GM19463 (cell line): ENCODE results near the gene TPCN1.

Experiments used
- ATAC-seq: cut with Tn5 transposase; IDR thresholded peaks from one replicate; pipeline ENCODE4 v1.9.1; 2021; ENCODE audit warnings: mild to moderate bottlenecking, moderate library complexity; ENCODE audit not compliant: unreplicated experiment

Gene TPCN1

DNA sequence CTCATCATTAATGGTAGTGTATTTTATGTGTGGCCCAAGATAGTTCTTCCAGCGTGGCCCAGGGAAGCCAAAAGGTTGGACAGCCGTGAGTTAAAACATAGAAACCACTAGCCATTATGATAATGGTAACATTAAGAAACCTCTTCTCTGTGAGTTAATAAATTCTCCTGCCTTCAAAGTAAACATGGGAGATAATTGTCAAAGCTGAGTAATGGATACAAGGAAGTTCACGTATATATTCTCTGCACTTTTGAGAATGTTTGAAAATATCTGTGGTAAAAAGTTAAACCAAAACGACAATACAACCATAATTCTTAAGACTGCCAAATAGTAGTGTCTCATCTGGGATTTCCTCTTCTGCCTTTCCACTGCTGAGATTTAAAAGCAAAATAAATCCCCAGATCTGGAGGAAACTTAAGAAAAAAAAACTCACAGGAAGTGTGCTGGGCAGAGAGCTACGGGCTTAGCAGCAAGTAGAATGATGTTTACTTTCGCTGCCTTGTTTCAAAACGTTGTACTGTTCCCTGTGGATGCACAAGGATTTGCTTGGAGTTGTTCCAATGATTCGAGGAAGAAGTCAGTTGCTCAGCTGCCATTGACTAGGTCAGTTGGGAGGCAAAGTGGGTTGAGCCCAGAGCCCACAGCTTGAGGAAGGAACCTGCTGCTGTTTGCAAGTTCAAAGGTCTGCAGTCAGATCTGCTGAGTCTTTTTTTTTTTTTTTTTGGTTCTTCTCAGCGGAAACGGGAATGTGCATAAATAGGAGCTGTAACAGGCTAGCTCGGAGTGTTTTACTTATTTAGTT is 1.7 kb downstream of the TPCN1 start:
- ATAC-seq = no peak

GRCh38 chr12:113224955-113225354 is 3.7 kb downstream of the TPCN1 start:
- no peak for ATAC-seq

GRCh38 chr12:113226696-113227568 is 5.7 kb downstream of the TPCN1 start:
- no peak for ATAC-seq

DNA sequence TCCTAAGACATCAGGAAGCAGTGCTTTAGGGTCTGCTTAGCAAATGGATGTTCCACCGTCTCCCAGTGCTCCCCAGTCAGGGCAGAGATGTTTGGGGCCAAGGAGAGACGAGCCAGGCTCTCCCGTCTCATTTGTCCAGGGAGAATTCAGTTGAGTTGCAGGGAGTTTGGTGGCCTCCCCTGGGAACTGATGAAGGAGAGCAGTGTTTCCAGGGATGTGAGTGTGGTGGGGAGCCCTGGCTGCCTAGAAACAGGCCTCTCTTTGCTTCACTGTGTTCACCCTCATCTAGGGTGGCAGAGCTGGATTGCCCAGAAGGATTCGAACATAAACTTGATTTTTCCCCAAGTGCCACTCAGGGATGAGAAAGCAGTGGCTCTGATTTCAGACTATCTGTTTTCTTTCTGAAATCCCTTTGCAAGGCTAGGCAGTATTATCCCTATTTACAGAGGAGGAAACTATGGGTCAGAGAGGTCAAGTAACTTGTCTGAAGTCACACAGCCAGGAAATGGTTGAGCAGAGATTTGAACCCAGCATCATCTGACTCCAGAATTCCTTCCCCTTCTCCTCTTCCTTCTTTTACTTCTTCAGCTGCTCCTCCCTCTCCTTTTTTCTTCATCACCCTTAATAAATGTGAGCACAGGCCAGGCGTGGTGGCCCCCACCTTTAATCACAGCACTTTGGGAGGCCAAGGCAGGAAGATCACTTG is 6.6 kb downstream of the TPCN1 start:
- ATAC-seq = no peak

GRCh38 chr12:113228394-113229028 is 7.2 kb downstream of the TPCN1 start:
- no peak for ATAC-seq

DNA sequence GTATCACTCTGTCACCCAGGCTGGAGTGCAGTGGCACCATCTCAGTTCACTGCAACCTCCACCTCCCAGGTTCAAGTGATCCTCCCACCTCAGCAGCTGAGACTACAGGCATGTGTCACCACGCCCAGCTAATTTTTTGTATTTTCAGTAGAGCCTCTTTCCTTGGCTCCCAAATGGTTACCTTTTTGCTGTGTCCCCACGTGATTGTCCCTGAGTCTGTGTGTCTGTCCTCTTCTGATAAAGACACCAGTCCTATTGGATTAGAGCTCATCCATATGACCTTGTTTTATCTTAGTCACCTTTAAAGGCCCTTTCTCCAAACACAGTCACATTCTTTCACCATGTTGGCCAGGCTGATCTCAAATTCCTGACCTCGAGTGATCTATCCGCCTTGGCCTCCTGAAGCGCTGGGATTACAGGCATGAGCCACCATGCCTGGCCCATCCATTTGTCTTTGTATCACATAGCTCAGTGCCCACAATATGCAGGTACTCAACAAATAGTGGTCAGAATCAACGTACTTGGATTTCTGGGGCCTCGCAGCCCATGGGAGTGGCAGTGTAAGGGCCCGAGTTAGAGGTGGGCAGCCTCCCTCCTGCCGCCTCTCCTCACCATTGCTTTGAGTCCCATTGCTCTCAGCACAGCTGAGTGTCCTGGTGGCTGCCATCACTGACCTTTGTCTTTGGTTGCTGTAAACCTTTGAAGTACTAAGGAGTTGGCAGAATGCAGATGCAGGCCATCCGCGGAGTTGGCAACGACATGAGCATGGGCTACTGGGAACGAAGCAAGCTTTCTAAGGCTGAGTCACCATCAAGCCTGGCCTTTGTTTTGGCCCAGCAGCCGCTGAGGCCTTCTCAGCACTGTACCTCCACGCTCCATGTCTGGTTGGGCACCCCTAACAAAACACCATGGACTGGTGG is 9.3 kb downstream of the TPCN1 start:
- ATAC-seq = peak; percentile 1

DNA sequence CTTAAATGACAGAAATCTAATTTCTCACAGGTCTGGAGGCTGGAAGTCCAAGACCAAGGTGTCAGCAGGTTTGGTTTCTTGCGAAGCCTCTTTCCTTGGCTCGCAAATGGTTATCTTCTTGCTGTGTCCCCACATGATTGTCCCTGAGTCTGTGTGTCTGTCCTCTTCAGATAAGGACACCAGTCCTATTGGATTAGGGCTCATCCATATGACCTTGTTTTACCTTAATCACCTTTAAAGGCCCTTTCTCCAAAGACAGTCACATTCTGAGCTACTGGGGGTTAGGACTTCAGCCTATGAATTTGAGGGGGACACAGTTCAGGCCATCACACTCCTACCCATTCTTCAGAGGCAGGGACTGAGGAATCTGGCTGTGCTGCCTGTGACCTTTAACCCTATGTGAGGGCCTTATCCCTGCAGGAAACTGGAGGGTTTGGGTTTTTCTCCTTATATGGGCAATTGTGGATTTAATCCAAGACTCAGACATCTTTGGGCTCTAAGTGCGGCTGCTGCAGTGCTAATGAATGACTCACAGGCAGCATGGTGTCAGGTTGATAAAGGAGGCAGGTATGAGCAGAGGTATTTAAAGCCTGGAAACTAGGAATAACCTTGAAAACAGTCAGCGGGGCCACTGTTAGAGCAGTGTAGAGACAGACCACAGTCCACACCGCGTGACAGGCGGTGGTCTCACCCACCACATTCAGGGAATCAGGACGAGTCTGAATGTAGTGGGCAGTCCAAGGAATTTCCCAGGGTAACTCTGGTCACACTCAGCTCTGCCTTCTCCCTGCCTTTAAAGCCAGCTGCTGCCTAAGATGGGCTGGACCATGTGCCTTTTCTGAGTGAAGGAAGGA is 10.2 kb downstream of the TPCN1 start:
- no peak for ATAC-seq

- ATAC-seq = no peak
These were observed 11.0 kb downstream of the TPCN1 start for GRCh38 chr12:113232089-113232839.

DNA sequence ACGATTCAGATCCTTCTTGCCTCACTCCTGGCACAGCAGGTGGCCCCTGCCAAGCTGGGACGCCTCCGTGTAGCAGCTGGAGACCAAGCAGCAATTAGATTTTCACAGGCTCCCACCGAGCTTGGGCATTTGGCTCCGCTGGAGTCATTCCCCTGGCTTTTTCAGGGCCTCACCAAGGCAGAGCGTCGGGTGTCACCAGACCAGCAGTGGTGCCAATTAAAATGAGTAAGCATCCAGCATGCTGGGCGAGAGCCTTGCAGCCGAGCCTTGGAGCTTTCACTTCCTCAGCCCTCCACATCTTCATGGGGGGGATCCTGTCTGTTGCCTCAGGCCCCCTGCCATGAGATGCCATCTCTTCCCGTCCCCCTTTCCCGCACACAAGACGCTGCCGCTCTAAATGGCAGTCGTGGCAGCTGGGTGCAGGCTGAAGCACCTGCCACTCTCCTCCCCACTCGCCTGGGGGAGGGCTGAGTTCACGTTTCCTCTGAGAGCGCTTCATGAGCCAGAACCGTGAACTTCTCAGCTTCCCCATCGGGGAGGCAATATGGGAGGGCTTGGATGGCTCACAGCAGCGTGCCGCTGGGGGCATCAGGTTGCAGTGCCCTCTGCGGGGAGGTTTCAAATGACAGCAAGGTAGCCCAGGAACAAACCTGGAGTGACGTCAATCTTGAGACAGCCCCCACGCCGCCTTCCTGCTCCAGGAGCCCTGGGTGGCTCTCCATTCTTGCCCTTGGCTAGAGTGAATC is 11.7 kb downstream of the TPCN1 start:
- ATAC-seq = peak; percentile 67

GRCh38 chr12:113233967-113234366 is 12.7 kb downstream of the TPCN1 start:
- no peak for ATAC-seq

DNA sequence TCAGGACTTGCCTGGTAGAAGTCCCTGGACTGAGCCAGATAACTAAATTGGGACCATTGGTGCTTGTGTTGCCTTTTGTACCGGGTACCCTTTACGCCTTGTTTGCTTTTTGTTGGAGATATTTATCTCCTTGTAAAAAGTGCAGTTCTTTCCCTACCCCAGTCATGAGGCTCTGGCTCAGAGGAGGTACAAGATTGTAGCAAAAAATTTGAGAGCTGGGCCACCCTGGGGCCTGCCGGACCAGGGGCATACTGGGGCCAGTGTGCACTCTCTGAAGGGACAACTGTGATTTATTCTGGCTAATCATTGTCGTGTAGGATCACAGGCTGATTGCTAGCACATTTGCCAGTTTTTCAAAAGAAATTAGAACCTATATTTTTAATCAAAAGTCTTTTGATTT is 13.2 kb downstream of the TPCN1 start:
- ATAC-seq = no peak

DNA sequence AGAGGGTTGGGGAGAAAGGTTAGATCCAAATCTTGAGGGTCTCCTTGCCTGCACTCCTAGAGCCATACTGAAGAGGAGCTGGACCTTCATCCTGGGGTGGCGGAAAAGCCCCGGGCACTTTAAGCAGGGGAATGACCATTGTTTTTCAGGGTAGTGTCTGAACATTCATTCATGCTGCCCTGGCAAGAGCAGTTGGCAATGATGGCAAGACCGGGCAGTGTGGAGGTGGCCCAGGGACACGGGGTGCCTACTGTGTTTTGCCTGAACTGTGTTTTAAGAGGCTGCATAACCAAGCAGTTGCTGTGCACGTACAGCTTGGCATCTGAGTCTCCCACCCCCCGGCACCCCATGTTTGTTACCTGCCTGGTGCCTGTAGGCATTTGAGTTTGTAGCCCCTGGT is 14.7 kb downstream of the TPCN1 start:
- no peak for ATAC-seq

- no peak for ATAC-seq
These were observed 15.5 kb downstream of the TPCN1 start for GRCh38 chr12:113236539-113237399.

- no peak for ATAC-seq
These were observed 16.5 kb downstream of the TPCN1 start for GRCh38 chr12:113237748-113238147.

GRCh38 chr12:113238309-113238708 is 17.0 kb downstream of the TPCN1 start:
- ATAC-seq = no peak

GRCh38 chr12:113239288-113239771 is 18.1 kb downstream of the TPCN1 start:
- ATAC-seq = no peak
